Smooth muscle cell of bladder (primary cell): Measurements from ENCODE around the gene ZDHHC13. TPM values are rescaled to one million over a fixed set of nuclear protein-coding genes. Genes with fewer than 3 reads are reported as not detected.

Source experiments
- total RNA-seq: library from RNA; depleted of rRNA; stranded (reverse); fragments of >200 nt; gene quantifications from 2 replicates; pipeline ENCODE4 v1.2.3, GENCODE V29; 2014

ZDHHC13 gene
- total RNA-seq = 10.6 and 12.4 TPM in 2 replicates

GRCh38 chr11:19116971-19117759, at the start of gene ZDHHC13:
TSS of gene ZDHHC13 (plus strand) at chr11:19117168. CDS start at chr11:19117250, 82 bp downstream.

GRCh38 chr11:19201737-19202605, 85.0 kb downstream of the ZDHHC13 start, which contains the start of gene CSRP3:
TSS of gene CSRP3 (minus strand) at chr11:19201983. CDS start at chr11:19192448, 9,535 bp downstream.

Other genes with a start within 250 kb of the ZDHHC13 start
- gene MRGPRX1, start 177.8 kb upstream of the ZDHHC13 start, total RNA-seq = not detected in 2 replicates
- gene MRGPRX2, start 56.5 kb upstream of the ZDHHC13 start, total RNA-seq = not detected in 2 replicates
- not detected in 2 replicates for gene CSRP3, start 84.8 kb downstream of the ZDHHC13 start, total RNA-seq
- not detected in 2 replicates for gene E2F8, start 123.8 kb downstream of the ZDHHC13 start, total RNA-seq